Right renal pelvis (tissue), 4 donors: Measurements from ENCODE around the gene C3orf80. TPM values are rescaled to one million over a fixed set of nuclear protein-coding genes. Genes with fewer than 3 reads are reported as not detected.

ENCODE experiments used
- polyA plus RNA-seq, 4 donors: library from polyadenylated mRNA; unstranded; fragments of 120-200 nt; gene quantifications; one replicate each; pipeline ENCODE4 v1.2.1, GENCODE V29; 2013; ENCODE audit not compliant: insufficient read length in 4 of 4

Gene C3orf80
- polyA plus RNA-seq, 4 donors: 0.32 to 0.43 (median 0.36) TPM

Other genes with a start within 250 kb of the C3orf80 start
- 1 to 10 TPM in 2 of 4 donors, under 1 TPM in 2; 0.73 to 1.5 (median 1.0) TPM for gene IL12A, start 236.6 kb upstream of the C3orf80 start, polyA plus RNA-seq
- 10 to 100 TPM; 47.8 to 66.9 (median 62.4) TPM for gene IFT80, start 173.8 kb downstream of the C3orf80 start, polyA plus RNA-seq
- gene SMC4, start 174.2 kb downstream of the C3orf80 start, polyA plus RNA-seq: 100 to 1,000 TPM in 3 of 4 donors, 10 to 100 TPM in 1; 84.8 to 112 (median 110) TPM
- gene TRIM59, start 224.4 kb downstream of the C3orf80 start, polyA plus RNA-seq: 10 to 100 TPM; 14.3 to 19.2 (median 17.3) TPM